Ishikawa (cell line): ENCODE data around the gene SRRM1.

Experiments
- EP300 ChIP-seq: IDR thresholded peaks from 2 replicates; pipeline ENCODE4 v1.6.1; 2012; ENCODE audit warnings: borderline replicate concordance
- TAF1 ChIP-seq: IDR thresholded peaks from 2 replicates; pipeline ENCODE4 v1.6.1; 2012; ENCODE audit warnings: low read depth, mild to moderate bottlenecking

- TF ChIP-seq TAF1 (no peak), EP300 (no peak)
Observed at GRCh38 chr1:24683713-24684162, 40.6 kb downstream of the SRRM1 start.
